RKO (cell line): ENCODE measurements around the gene PTGDR.

ENCODE experiments used
- DNase-seq: peaks from one replicate; pipeline ENCODE4 v3.0.0-alpha.2; 2016; ENCODE audit warnings: low spot score

Gene PTGDR

DNA sequence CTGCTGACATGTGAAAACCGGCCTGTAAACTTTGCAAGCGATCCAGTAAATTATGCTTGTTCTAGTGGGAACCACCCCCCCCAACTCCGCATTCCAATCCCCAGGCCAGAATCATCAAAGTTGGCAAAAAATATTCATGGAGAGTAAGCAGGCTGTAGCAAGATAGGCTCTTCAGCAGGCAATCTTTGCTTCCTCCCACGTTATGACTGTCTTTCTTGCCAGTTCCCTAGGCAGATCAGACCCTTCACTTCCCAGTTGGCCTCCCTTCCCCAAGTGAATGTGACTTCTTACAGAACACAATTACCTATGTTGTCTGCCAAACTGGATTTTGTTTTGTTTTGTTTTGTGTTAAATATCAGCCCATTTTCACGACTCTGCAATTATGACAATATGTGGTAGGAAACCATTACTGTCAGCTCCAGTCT is 45.4 kb downstream of the PTGDR start:
- DNase-seq: no peak

DNA sequence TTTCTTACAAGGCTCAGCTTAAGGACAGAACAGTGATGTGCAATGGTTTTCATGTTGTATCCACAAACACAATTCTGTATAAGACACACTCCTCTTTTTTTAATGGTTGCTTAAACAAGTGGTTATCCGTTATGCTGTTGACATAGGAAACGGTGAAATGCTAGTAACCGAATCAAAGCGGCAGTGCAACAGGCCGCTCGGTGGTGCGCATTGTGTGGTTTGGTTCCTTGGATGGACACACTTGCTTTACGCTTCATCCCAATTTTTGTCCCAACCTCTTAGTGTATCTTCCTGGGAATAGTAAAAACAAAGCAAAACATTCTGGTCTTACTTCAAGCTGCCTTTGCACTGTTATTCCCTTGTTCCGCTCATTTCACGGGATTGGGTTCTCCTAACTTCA is 46.0 kb downstream of the PTGDR start:
- no peak for DNase-seq

DNA sequence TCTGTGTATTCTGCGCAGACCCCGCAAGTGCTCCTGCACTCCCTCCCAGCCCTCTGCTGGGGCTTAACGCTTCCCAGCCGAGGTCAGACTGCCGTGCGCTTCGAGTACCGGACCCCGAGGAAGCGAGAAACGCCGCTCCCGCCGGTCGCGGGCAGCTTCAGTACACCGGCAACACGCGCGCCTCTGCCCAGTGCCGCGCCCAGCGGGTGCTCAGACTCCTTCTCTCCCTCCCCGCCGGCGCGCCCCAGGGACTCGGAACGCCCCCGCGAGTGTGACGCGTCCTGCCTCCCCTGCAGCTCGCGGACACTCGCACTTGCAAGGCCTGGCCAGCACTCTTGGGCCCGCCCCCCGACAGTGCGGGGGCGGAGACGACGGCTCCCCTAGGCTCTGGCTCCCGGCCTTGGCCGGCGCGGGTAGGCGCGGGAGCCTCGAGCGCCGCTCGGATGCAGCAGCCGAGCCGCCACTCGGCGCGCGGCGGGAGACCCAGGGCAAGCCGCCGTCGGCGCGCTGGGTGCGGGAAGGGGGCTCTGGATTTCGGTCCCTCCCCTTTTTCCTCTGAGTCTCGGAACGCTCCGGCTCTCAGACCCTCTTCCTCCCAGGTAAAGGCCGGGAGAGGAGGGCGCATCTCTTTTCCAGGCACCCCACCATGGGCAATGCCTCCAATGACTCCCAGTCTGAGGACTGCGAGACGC is 46.6 kb downstream of the PTGDR start, which contains the start of gene PTGER2:
Gene PTGER2 (plus strand): TSS at position 410 of the 692 bp plus-strand sequence. CDS start 237 bp downstream, at position 647.
- peak; percentile 88 for DNase-seq

DNA sequence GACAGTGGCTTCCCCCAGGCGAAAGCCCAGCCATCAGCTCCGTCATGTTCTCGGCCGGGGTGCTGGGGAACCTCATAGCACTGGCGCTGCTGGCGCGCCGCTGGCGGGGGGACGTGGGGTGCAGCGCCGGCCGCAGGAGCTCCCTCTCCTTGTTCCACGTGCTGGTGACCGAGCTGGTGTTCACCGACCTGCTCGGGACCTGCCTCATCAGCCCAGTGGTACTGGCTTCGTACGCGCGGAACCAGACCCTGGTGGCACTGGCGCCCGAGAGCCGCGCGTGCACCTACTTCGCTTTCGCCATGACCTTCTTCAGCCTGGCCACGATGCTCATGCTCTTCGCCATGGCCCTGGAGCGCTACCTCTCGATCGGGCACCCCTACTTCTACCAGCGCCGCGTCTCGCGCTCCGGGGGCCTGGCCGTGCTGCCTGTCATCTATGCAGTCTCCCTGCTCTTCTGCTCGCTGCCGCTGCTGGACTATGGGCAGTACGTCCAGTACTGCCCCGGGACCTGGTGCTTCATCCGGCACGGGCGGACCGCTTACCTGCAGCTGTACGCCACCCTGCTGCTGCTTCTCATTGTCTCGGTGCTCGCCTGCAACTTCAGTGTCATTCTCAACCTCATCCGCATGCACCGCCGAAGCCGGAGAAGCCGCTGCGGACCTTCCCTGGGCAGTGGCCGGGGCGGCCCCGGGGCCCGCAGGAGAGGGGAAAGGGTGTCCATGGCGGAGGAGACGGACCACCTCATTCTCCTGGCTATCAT is 47.3 kb downstream of the PTGDR start:
- DNase-seq: no peak

DNA sequence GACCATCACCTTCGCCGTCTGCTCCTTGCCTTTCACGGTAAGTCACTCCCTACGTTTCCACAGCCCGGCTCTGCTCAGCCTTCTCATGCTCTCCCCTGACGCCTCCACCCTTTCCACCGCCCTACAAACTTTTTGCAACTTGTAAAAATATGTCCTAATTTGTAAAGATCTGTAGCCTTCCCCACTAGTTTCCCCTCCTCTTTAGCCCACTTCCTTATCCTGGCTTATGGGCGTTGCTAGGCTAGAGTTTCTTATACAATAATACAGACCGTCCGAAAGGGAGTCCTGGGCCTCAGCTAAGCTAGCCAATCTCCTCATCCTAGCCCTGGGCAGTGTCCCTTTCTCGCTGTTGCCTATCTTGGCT is 47.8 kb downstream of the PTGDR start:
- no peak for DNase-seq

DNA sequence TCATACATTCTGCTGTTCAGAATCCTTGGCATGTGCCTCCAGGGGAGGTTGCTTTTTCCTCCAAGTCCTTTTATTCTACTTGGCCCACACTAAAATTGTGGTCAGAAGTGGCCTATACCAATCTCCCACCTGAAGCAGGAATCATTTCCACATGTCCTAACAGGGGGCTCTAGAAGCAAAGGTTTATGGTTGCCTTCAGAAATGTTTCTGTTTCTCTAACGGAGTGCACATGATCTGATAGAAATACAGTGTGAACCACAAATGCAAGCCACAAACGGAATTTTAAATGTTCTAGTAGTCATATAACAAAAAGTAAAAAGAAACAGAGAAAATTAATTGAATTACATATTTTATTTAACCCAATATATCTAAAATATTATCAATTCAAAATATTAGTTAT is 50.6 kb downstream of the PTGDR start:
- DNase-seq: no peak

DNA sequence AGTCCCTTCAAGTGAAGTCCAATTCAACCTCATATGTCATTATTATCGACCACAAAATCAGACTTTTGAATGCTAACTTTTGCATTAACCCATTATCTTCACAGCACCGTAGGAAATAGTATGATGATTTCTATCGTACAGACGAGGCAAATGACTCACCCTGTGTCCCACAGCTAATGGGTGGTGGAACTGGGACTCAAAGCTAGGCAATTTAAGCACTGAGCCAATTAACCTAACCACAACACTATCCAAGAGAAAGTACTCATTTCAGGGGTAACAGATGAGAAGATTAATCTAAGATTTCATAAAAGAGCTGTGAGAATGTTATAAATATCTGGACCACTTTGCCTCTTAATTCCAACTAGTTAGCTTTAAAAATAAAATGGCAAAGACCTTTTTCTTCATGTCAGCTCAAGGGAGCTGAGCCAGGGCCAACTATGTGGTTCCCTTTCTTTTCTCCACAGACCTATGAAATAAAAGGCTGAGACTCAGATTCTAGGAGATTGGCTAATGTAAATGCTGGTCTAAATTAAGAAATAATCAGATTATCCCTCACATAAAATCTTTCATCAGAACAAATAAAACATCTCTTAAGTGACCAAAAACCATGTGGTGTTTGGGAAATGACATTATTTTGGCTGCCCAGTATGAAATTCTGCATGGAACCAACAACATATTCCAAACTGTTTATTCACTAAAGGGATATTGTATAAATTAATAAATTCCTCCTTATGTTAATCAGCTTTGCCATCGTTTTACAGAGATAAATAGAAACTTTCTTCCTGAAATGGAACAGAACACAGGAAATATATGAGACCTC is 51.5 kb downstream of the PTGDR start:
- no peak for DNase-seq

DNA sequence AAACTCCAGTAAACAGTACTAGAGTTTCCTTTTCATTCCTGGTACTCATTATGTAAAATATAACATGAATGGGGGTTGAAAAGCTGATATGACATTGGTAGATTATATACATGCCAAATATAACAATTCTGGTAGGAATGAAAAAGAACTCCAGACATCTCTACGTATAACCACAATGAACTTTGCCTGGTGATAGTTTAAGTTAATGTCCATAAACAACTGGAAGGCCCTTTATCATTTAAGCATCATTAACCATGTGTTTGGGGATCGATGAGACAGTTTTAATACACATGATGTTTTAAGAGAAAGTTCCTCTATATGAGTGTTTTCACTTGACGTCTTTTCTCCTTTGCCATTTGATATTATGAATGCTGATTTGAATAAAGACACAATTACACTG is 52.4 kb downstream of the PTGDR start:
- no peak for DNase-seq

DNA sequence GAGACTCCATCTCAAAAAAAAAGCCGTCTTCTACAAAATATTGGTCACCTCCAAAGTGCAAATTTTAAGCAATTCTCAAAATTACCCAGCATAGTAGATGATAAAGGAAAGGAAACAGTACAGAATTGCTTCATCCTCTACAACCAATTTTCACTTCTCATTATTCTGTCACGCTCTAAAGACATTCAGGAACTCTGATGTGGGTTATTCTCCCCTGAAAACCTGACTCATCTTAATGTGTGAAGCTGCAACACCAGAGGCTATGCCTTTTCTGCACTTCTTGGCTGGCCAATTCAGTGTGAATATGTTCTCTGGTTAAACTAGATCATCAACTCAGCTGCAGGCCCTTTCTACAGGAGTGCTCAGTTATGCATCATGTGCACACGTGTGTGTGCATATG is 57.6 kb downstream of the PTGDR start:
- DNase-seq: no peak

DNA sequence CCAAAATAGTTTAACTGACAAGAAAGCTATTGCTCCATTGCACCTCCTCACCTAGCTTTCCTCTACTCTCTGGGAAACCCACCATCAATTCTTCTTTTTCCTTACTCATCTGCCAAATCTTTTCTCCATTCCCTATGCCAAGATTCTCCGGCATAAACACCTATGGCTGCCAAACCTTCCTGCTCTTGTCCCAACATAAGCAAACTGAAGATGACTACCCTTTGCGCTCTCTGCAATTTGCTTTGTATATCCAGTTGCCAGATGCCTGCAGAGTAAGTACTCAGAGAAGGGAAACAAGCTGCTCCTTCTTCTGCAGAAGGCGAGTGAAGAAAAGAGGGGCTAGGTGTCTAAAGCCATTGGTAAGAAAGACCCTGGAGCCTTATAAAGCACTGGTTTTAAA is 58.1 kb downstream of the PTGDR start:
- DNase-seq: no peak
